GM10266 (cell line): ENCODE results near the gene AKR1C8.

ENCODE experiments used
- DNase-seq: peaks from one replicate; pipeline ENCODE4 v3.0.0; 2012; ENCODE audit errors: extremely low spot score
- TF ChIP-seq, protein P1 (sequence below): IDR thresholded peaks from 2 replicates; pipeline ENCODE4 v1.5.1; 2012; ENCODE audit warnings: mild to moderate bottlenecking, low read depth; ENCODE audit not compliant: control insufficient read depth, insufficient read depth; ENCODE audit errors: missing control alignments

AKR1C8 gene

DNA sequence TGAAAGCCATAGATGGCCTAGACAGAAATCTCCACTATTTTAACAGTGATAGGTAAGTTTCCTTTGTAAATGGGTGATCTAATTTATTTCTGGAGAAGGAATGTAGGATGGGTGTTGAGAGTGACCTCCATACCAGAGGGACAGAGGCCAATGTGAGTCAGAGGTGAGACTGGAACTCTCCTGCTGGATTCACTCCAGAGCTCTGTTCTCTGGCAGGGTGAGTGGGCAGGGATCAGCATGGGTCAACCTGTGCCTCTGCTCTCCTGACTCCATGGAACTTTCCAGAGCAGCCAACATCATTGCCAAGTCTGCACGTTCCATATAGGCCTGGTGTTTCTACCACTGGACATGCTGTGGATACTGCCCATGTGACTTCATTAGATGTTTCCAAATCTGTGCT, 79.3 kb downstream of the AKR1C8 start:
- DNase-seq = no peak
- TF ChIP-seq, protein P1, sequence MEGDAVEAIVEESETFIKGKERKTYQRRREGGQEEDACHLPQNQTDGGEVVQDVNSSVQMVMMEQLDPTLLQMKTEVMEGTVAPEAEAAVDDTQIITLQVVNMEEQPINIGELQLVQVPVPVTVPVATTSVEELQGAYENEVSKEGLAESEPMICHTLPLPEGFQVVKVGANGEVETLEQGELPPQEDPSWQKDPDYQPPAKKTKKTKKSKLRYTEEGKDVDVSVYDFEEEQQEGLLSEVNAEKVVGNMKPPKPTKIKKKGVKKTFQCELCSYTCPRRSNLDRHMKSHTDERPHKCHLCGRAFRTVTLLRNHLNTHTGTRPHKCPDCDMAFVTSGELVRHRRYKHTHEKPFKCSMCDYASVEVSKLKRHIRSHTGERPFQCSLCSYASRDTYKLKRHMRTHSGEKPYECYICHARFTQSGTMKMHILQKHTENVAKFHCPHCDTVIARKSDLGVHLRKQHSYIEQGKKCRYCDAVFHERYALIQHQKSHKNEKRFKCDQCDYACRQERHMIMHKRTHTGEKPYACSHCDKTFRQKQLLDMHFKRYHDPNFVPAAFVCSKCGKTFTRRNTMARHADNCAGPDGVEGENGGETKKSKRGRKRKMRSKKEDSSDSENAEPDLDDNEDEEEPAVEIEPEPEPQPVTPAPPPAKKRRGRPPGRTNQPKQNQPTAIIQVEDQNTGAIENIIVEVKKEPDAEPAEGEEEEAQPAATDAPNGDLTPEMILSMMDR = no peak
